GM18519 (cell line): ENCODE data around the gene TUBGCP6.

Experiments
- ATAC-seq: cut with Tn5 transposase; IDR thresholded peaks from one replicate; pipeline ENCODE4 v1.9.1; 2021; ENCODE audit warnings: mild to moderate bottlenecking, moderate library complexity; ENCODE audit not compliant: unreplicated experiment, low FRiP score

TUBGCP6 gene

DNA sequence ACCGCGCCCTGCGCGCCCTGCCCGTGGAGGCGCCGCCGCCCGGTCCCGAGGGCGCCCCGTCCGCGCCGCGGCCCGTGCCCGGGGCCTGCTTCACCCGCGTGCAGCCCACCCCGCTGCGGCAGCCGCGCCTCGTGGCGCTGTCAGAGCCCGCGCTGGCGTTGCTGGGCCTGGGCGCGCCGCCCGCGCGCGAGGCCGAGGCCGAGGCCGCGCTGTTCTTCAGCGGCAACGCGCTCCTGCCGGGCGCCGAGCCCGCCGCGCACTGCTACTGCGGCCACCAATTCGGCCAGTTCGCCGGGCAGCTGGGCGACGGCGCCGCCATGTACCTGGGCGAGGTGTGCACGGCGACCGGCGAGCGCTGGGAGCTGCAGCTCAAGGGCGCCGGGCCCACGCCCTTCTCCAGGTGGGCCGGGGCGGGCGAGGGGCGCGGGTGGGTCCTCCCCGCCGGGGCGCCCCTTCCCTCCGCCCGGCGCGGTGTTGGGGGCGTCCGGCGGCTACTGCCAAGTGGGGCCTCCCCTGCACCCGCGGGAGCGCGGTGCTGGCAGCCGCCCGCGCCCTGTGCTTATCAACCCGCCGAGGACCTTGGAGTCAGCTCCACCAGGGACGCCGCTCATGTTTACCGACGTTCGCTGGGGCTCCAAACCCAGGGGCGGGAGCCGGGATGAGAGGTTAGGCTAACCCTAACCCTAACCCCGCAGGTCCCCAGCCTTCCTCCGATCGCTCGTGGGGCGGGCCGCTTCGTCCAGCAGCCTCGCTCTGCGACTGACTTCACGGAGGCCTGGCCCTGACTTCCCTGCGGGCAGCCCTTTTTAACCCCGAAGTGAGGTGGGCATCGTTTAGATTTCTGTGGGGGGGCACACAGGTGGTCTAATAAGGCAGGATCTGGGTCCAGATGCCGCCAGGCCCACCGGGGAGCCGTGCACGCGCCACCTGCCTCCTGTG, 43.4 kb downstream of the TUBGCP6 start:
- no peak for ATAC-seq

DNA sequence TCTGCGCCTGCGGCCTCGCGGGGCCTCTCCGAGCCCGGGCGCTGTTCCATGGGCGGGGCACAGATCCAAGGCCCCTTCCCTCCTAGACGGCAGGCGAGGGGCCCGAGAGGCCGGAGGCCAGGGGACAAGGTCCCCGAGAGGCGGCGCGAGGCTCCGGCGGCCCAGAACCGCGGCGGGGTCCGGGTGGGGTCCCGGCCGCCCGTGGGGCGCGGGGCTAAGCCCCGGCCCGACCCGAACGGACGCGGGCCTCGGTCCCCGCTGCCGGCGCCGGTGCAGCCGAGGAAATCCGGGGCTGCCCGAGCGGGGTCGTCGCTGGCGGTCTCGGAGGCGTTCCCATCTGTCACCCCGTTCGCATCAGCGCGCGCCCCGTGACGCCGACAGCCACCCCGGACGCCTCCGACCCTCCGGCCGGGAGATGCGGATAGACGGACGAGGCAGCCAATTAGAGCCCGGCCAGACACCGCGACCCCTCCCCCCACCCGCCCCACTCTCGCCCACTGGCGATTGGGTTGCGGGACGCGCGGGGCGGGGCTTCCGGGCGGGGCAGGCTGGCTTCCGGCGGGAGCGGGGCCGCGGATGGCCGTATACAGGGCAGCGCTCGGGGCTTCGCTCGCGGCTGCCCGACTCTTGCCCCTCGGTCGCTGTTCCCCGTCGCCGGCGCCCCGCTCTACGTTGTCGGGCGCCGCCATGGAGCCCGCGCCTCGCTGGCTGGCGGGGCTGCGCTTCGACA, 44.2 kb downstream of the TUBGCP6 start, which contains the start of gene SELENOO:
Gene SELENOO (plus strand): TSS at position 551 of the 730 bp plus-strand sequence. CDS start 26 bp downstream, at position 577.
- no peak for ATAC-seq

DNA sequence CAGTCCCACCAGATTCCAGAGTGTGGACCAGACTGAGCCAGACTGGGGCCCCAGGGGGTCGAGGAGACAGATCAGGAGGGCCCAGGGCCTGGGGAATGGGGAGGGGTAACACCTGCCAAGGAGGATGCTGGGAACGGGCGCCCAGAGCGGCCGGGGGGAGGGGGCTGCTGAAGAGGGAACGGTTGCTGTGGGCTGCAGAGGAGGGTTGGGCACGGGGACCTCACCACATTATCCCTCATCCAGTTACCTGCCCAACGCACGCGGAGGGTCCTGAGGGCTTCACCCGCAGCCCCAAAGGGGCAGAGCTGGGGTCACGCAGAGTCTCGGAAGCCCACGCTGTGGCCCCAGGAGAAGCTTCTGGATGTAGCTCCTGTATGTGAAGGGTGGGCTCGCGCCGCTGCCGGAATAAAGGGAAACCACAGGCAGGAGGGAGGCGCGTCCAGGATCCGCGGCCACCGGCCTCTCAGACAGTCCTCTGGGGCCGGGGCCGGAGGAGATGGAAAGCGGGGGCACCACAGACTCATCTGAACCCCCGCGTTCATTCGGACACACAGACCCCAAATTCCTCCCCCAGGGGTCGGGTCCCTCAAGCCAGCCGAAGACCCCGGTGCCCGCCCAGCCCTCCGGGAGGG, 44.9 kb downstream of the TUBGCP6 start:
- no peak for ATAC-seq

DNA sequence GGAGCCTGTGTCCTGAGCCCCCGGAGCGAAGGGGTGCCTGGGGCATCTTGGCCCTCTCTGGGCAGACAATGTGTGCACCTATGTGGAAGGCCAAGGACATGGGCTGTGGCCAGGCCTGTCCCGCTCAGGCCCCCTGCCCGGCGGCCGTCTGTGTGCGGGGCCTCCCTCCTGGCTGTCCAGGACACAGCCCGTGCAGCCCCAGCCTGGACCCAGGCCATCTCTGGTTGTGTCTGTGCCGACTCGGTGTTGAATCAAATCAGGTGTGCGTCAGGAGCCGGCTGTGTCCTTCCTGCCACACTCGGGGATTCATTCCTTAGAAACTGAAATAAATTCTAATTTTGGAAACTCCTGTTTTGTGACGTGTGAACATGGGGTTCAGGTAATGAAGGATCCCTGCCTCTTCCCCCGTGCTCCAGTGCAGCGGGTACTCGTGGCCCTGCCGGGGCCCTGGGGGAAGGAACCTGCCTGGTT, 45.5 kb downstream of the TUBGCP6 start:
- no peak for ATAC-seq

DNA sequence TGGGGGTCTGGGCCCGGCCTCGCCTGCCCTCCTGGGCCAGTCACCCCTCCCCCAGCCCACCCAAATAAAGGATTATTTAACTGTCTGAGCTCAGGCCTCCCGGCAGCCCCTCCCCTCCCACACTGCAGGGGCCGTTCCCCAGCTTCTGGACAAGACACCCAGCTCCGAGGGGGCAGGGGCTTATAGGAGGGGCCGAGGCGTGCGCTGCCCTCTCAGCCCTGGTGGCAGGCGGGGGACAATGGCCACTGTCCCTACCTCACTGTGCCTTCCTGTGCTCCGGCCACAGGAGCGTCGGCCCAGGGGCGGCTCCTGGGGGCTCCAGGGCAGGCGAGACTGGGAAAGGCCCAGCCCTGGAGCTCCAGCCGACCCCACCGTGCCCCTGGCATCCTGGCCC, 46.2 kb downstream of the TUBGCP6 start:
- no peak for ATAC-seq

DNA sequence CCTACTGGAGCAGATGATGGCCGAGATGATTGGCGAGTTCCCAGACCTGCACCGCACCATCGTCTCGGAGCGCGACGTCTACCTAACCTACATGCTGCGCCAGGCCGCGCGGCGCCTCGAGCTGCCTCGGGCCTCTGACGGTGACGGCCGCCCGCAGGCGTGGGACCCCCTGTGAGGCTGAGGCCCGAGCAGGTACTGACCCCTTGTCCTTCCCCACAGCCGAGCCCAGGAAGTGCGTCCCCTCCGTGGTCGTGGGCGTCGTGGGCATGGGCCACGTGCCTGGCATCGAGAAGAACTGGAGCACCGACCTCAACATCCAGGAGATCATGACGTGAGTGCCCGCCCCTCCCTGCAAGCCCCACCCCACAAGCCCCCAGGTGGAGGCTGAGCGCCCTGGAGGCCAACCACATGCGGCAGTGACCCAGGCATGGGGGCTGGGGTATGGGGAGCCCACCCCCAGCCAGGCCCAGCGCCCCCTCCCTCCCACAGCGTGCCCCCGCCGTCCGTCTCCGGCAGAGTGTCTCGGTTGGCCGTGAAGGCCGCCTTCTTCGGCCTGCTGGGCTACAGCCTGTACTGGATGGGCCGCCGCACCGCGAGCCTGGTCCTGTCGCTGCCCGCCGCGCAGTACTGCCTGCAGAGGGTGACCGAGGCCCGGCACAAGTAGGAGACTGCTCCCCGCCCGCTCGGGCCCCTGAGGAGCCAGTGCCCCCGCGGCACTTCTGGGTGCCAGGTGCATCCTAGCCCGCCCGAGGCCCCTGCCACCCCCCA, 46.8 kb downstream of the TUBGCP6 start:
- no peak for ATAC-seq

DNA sequence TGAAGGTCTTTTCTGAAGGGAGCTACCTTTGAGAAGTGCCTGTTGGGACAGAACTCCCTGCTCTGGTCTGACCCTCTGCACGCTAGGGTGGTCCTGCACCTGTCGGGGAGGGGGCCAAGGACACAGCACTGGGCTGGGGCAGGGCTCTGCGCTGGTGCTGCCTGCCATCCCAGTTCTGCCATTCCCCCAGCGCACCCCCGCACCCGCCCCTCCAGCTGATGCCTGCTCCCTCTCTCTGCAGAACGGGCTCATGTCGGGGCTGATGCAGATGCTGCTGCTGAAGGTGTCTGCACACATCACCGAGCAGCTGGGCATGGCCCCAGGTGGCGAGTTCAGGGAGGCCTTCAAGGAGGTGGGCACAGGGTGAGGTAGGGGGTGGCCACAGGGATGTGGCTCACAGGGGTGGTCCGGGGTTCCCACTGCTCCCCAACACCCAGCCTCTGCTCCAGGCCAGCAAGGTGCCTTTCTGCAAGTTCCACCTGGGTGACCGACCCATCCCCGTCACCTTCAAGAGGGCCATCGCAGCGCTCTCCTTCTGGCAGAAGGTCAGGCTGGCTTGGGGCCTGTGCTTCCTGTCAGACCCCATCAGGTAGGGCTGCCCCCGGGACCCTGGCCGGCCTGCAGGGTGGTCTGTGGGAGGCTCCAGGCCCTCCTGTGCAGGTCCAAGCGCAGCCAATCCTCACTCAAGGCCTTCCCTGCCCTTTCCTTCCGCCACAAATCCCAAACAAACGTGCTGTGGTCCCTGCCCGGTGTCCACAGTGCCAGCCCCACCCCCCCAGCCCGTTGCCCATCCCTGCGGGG, 47.6 kb downstream of the TUBGCP6 start:
- ATAC-seq = no peak

DNA sequence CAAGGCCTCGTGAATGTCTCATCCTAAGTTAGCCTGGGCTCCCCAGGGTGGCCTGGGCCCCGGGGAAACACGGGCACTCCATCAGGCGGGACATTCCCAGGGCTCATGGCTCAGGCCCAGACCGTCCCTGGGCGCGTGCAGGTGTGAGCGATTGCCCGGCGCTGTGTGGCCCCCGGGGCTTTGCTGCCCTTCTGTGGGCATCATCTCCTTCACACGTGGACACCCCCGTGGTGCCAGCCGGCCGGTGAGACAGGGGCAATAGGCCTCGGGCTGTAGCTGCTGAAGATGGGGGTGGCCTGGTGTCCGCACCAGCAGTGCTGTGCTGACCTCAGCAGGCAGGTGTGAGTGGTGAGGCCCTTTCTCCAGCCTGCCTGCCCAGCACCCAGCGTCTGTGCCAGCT, 48.6 kb downstream of the TUBGCP6 start:
- ATAC-seq = no peak

DNA sequence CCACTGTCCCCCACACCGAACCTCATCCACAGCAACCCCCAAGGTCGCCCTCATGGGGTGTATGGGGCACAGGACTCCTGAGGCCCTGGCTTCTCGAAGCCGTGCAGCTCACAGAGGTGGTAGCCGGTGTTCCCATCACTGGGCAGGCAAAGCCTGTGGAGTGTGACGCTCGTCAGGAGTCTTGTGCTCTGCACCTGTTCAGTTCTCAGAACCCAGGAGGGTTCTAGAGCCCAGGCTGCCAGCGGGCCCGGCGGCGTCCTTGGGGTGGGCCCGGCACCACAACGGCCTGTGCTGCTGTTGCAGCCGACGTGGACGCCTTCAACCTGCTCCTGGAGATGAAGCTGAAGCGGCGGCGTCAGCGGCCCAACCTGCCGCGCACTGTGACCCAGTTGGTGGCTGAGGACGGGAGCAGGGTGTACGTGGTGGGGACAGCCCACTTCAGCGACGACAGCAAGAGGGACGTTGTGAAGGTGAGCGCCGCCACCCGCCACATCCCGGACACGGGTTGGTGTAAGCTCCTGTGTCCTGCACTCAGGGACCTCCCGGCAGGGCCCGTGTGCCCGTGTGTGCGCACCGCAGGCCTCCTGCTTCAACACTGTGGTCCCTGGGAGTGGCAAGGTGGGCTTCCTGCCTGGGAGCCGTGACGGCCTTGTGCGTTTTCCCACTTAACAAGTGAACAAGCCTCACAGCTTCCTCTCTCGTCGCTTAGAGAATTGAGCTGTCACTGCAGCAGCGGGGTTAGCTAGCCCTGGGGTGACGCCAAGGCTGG, 50.6 kb downstream of the TUBGCP6 start:
- ATAC-seq = no peak

DNA sequence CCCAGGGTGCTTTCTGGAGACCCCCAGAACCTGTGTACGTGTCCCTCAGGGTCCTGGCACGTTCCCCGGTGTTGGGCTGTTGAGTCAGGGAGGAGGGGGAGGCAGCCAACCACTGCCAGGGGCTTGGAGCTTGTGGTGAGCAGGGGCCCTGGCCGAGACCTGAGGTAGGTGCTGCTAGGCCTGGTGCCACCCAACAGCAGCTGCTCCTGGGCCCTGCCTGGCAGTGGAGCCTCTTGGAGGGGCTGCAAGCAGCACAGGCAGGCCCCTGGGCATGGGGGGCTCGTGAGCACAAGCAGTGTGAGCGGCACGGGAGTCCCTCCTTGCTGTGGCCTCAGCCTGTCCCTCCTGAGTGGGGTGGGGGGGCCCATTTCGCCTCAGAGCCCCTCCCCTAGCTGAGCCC, 51.2 kb downstream of the TUBGCP6 start:
- ATAC-seq = no peak

DNA sequence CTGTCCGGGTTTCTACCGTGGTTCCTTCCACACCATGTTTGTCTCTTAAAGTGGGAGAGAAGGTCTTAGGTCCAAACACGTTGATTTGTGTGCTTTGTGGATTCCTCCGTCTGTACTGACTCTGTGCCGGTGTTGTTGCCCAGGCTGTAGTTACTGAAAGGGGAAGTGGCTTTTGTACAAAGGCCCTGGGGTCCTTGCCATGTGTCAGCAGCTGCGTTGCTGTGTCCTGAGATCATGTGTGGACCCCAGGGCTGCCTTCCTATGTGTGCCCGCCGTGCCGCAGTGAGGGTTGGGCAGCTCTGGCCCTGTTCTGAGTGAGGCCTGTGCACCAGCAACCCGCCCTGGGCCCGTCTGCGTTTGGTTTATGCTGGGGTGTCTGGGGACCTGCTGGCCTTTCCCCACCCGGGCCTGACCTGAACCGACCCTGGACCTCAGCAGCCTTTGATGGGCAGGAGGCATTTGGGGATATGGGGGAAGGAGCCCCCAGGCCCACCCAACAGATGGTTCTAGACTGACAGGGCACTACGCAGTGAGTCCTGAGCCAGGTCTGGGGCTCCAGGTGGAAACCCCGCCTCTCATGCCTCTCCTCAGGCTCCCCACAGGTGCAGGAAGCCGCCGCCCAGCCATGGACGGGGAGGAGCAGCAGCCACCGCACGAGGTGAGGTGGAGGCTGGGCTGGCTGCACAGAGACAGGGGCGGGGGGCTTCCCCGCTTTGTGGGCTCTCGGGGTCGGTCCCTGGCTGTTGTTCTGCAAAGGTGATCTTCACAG, 52.2 kb downstream of the TUBGCP6 start:
- no peak for ATAC-seq

DNA sequence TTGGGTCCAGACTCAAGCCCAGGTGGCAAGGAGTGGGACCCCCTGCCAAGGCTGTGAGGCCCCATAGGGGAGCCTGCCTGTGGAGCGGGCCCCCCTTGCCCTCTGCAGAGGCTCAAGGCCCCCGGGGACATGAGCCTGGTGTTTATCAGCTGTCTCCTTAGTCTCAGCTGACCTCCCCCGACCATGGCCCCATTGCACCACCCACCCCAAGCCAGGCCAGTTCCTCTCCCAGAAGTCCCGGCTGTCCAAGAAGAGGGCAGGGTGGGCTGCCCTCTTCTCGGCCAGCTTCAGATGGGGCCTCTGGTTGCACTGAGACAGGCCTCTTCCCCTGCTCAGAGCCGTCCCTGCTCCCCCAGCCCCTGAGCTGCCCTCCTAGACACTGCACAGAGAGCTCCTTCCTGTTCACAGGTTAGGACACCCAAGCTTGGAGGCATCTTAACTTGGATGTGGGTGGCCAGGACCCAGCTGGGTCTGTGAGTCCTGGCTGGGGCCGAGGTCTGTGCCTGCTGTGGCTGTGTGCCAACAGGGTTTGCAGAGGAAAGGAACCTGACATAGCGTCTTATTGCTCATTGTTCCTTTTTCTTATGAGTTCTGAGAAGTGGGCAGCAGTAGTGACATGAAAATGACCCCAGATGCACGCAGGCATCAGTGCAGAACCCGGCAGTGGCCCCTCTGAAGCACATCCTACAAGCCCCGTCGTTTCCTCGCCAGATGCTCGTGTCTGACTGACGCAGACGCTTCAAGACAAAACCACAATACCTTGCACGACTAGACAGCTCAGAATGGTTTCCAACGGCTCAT, 53.7 kb downstream of the TUBGCP6 start:
- ATAC-seq = no peak

DNA sequence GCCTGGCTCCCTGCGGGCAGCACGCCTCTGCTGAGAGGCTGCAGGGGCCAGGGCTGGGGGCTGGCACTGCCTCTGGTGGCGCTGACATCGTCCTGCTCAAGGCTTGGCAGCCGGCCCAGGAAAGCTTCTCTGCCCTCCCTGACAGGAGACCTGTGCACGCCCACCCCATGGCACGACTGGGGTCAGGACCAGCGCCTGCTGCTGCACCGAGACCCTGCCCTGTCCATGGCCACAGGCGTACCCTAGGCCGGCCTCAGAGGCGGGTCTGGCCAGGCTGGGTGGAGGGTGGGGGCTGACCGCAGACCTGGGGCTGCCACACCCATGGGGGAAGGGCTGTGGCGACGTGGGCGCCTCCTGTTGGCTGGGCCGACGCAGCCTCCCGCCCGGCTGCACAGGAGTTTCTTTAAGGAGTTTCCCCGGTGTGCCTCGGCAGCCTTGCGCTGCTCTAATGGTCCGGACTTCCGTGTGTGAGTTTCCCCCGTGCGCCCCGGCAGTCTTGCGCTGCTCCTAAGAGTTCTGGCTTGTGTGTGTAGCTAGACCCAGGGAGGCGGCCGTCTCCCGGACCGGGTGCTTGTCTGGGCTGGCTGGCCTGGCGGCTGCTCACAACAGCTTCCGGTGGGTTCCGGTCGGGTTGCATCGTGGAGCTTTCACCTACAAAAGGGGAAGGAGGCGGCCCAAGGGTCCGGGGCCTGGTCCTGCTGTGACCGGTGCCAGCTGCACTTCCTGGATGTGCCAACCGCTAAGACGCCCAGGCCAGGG, 54.5 kb downstream of the TUBGCP6 start:
- peak; percentile 25 for ATAC-seq

DNA sequence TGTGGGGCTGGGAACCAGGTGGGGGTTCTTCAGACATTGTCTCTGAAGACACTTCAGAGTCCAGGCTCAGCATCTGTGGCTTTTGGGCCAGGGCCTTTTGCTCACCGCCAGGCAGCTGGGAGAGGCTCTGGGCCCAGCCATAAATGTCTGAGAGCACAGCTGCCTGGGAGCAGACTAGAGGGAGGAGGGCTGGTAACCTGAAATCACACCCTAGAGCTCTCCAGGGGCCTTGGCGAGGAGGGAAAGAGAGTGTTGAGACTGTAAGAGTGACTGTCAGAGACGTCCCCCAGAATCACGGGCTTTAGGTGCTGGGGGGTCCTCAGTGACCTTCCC, 55.0 kb downstream of the TUBGCP6 start:
- ATAC-seq = no peak

DNA sequence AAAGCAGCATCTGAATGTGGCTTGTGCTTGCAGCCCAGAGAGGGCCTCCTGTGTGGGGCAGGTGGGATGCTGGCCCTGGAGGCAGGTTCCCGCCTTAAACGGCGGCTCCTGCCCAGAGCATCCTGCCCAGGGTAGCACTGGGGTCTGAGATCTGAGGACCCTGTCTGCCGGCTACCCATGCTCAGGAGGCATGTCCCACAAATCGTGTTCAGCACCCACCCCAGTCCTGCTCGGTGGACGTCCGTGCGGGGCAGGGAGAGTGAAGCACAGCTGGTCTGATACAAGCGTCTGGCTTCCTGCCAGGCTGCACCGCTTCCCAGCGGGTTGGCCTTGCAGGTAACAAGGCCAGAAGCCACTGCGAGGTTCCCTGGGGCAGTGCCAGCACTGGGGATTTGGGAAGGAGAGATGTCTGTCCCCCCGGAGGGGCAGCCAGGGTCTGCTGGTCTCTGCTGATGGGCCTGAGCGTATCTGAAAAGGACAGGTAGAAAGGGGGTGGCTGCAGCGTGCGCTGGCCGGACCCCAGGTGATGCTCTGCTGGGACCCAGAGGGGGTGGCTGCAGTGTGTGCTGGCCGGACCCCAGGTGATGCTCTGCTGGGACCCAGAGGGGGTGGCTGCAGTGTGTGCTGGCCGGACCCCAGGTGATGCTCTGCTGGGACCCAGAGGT, 55.5 kb downstream of the TUBGCP6 start:
- no peak for ATAC-seq

DNA sequence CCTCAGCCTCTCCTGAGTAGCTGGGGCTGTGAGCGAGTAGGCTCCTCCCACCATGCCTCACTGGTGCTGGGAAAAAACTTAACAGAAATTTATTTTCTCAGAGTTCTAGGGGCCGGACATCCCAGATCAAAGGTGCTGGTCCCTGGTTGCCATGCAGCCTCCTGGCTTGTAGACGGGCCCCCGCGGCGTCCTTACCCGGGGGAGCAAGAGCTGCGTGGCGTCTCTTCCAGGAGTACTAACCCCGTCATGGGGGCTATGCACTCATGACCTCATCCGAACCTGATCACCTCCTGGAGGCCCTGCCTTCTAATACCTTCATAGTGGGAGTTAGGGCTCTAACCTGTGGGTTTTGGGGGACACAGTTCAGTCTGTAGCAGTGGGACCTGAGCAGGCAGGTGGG, 56.5 kb downstream of the TUBGCP6 start:
- ATAC-seq = no peak
